ENCODE measurements around the gene PPIL3. TPM values are rescaled to one million over a fixed set of nuclear protein-coding genes. Genes with fewer than 3 reads are reported as not detected.

The PPIL3 gene
- polyA plus RNA-seq, 1 of the 3 experiments (the other 2 are of a cell fraction): 44.9 TPM

DNA sequence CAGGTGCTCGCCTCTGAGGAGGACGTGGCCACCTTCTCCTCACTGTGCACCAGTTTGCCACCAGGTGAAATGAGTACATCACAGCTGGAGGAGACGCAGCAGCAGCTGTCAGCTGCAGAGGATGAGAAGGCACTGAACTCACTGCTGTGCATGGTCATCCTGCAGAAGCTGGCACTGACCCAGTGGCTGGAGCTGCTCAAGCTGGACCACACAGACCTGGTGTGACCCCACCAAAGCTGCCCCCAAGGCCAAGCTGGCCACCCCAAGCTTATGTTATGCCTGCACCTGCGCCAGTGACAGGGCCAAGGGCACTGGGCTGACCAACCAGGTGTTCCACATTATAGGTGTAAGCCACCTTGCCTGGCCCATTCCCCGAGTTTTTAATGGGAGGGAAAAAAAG lies 43.7 kb downstream of the PPIL3 start:
- Histone ChIP-seq H3K9me3 (no peaks in the 10 kb centered on the region), H3K4me3 (ENCODE audit: low read depth in 2 of 2, low read length in 1 of 2) (no peak overlapping the region), H3K36me3 (replicated peaks in 1 of 2; ENCODE audit: control insufficient read depth in 1 of 2, insufficient read depth in 2 of 2, low read length in 1 of 2) (no peaks in the 10 kb centered on the region), H3K9me2 (no peaks in the 10 kb centered on the region), H3K27ac (ENCODE audit: low read depth in 2 of 2, low read length in 1 of 2) (no peak overlapping the region), H3K27me3 (ENCODE audit: insufficient read depth) (no peaks in the 10 kb centered on the region), H2AFZ (ENCODE audit: low read depth) (no peak overlapping the region), H3K79me2 (ENCODE audit: insufficient read depth) (no peaks in the 10 kb centered on the region), H3K4me2 (no peak overlapping the region), H3K4me1 (ENCODE audit: control insufficient read depth in 1 of 2, insufficient read depth in 2 of 2, low read depth in 1 of 2, low read length in 1 of 2) (no peaks in the 10 kb centered on the region), H4K20me1 (ENCODE audit: insufficient read depth) (no peaks in the 10 kb centered on the region), H3F3A (replicated peaks; ENCODE audit: insufficient read depth) (peaks cover 8% of the 10 kb centered on the region), H3K9ac (no peak overlapping the region)
- WGBS (ENCODE audit: low lambda C conversion rate): 81% methylated on average over 3 of the region's 5 CpGs
- DNase-seq: no peak
- CTCF ChIA-PET: interaction anchor here (1.0 kb wide), 1 partner anchor 12 kb away, joined by 3 read pairs; no protein-coding TSS in a partner anchor
- POLR2A ChIA-PET: interaction anchor here (0.9 kb wide), 1 partner anchor 17 kb away, joined by 3 read pairs; no protein-coding TSS in a partner anchor
- no peak for TF ChIP-seq EP300 (IDR thresholded peaks at IDR 0.05; ENCODE audit: borderline replicate concordance in 1 of 2, low read depth in 1 of 2, low read length in 1 of 2)
- no peak for TF ChIP-seq TCF12 (IDR thresholded peaks at IDR 0.05)
- TF ChIP-seq REST (IDR thresholded peaks at IDR 0.05; ENCODE audit: low read depth, low read length): no peak
- no peak for TF ChIP-seq RAD21 (IDR thresholded peaks at IDR 0.05; ENCODE audit: low read length)
- TF ChIP-seq YY1 (IDR thresholded peaks at IDR 0.05; ENCODE audit: low read depth): no peak
- TF ChIP-seq FOSL2 (IDR thresholded peaks at IDR 0.05; ENCODE audit: borderline replicate concordance, low read depth): no peak
- no peak for TF ChIP-seq NFIC (IDR thresholded peaks at IDR 0.05; ENCODE audit: borderline replicate concordance)
- TF ChIP-seq, protein P1, sequence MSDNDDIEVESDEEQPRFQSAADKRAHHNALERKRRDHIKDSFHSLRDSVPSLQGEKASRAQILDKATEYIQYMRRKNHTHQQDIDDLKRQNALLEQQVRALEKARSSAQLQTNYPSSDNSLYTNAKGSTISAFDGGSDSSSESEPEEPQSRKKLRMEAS (IDR thresholded peaks at IDR 0.05; ENCODE audit: low read depth): no peak
- TF ChIP-seq CHD2 (IDR thresholded peaks at IDR 0.05; ENCODE audit: low read length, partially characterized antibody): no peak
- TF ChIP-seq SIN3A (IDR thresholded peaks at IDR 0.05; ENCODE audit: borderline replicate concordance, low read depth, low read length): no peak
- TF ChIP-seq FOXJ3 (CRISPR knock-in tag; IDR thresholded peaks at IDR 0.05): no peak
- no peak for TF ChIP-seq CTCF (IDR thresholded peaks at IDR 0.05)
- no peak for TF ChIP-seq POLR2AphosphoS5 (IDR thresholded peaks at IDR 0.05; ENCODE audit: low read depth, low read length)
- TF ChIP-seq, protein P2, sequence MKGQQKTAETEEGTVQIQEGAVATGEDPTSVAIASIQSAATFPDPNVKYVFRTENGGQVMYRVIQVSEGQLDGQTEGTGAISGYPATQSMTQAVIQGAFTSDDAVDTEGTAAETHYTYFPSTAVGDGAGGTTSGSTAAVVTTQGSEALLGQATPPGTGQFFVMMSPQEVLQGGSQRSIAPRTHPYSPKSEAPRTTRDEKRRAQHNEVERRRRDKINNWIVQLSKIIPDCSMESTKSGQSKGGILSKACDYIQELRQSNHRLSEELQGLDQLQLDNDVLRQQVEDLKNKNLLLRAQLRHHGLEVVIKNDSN (IDR thresholded peaks at IDR 0.05; ENCODE audit: borderline replicate concordance, low read depth): no peak
- TF ChIP-seq, protein P3, sequence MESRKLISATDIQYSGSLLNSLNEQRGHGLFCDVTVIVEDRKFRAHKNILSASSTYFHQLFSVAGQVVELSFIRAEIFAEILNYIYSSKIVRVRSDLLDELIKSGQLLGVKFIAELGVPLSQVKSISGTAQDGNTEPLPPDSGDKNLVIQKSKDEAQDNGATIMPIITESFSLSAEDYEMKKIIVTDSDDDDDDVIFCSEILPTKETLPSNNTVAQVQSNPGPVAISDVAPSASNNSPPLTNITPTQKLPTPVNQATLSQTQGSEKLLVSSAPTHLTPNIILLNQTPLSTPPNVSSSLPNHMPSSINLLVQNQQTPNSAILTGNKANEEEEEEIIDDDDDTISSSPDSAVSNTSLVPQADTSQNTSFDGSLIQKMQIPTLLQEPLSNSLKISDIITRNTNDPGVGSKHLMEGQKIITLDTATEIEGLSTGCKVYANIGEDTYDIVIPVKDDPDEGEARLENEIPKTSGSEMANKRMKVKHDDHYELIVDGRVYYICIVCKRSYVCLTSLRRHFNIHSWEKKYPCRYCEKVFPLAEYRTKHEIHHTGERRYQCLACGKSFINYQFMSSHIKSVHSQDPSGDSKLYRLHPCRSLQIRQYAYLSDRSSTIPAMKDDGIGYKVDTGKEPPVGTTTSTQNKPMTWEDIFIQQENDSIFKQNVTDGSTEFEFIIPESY (IDR thresholded peaks at IDR 0.05; ENCODE audit: borderline replicate concordance, low read depth): no peak
- TF ChIP-seq TEAD4 (IDR thresholded peaks at IDR 0.05; ENCODE audit: borderline replicate concordance, insufficient read depth): no peak
- no peak for TF ChIP-seq RFX5 (IDR thresholded peaks at IDR 0.05; ENCODE audit: low read length)

All from SK-N-SH (cell line).